CD4-positive, alpha-beta memory T cell (primary cell): Measurements from ENCODE around the gene FAM234A. TPM values are rescaled to one million over a fixed set of nuclear protein-coding genes. Genes with fewer than 3 reads are reported as not detected.

Source experiments
- CTCF ChIA-PET: fragments of 350-600 bp; sonication (Branson Sonifier 250); formaldehyde crosslinking; loops from one replicate; lab custom pipeline; 2021; ENCODE audit warnings: inconsistent platforms; ENCODE audit not compliant: partially characterized antibody; lab: Charles Lee
- POLR2A ChIA-PET: fragments of 350-600 bp; sonication (Branson Sonifier 250); formaldehyde crosslinking; loops from one replicate; lab custom pipeline; 2021; ENCODE audit not compliant: partially characterized antibody; lab: Charles Lee
- DNase-seq, 5 donors: peaks; one replicate each; pipeline versions ENCODE4 v3.0.0 to v3.0.0-alpha.2; 2020 to 2022; ENCODE audit warnings: mixed read lengths in 1 of 5
- H3K27ac ChIP-seq: one replicate; pipeline ENCODE4 v1.7.0; 2013; ENCODE audit warnings: low read depth, low read length
- H3K27me3 ChIP-seq: 2 replicates; pipeline ENCODE4 v1.7.0; 2013; ENCODE audit warnings: mild to moderate bottlenecking, low read length, moderate library complexity; ENCODE audit not compliant: insufficient read depth
- H3K36me3 ChIP-seq: 2 replicates; pipeline ENCODE4 v1.7.0; 2013; ENCODE audit warnings: mild to moderate bottlenecking, low read length, moderate library complexity; ENCODE audit not compliant: insufficient read depth
- H3K4me1 ChIP-seq: 2 replicates; pipeline ENCODE4 v1.7.0; 2013; ENCODE audit warnings: mild to moderate bottlenecking, low read length, moderate library complexity; ENCODE audit not compliant: insufficient read depth
- H3K4me3 ChIP-seq, 2 donors: one replicate each; pipeline ENCODE4 v1.7.0; 2013; ENCODE audit warnings: low read length in 2 of 2, mild to moderate bottlenecking in 1 of 2
- H3K9me3 ChIP-seq, 2 donors: one replicate each; pipeline ENCODE4 v1.7.0; 2013; ENCODE audit warnings: low read length in 2 of 2, control low read depth in 1 of 2; ENCODE audit not compliant: control insufficient read depth in 1 of 2
- H3K27ac Mint-ChIP-seq, 7 donors: one replicate each; pipeline ENCODE4 v1.8.0; 2020 to 2021; ENCODE audit warnings: mixed read lengths in 7 of 7, mild to moderate bottlenecking in 6 of 7, inconsistent platforms in 3 of 7, moderate library complexity in 3 of 7
- H3K27me3 Mint-ChIP-seq, 2 donors: one replicate each; pipeline ENCODE4 v1.8.0; 2020 to 2021; ENCODE audit warnings: mixed read lengths in 2 of 2
- H3K36me3 Mint-ChIP-seq, 2 donors: one replicate each; pipeline ENCODE4 v1.8.0; 2020 to 2021; ENCODE audit warnings: mixed read lengths in 2 of 2, inconsistent platforms in 1 of 2, mild to moderate bottlenecking in 1 of 2
- H3K4me1 Mint-ChIP-seq, 4 donors: one replicate each; pipeline ENCODE4 v1.8.0; 2020 to 2021; ENCODE audit warnings: mixed read lengths in 4 of 4, mild to moderate bottlenecking in 1 of 4
- H3K4me3 Mint-ChIP-seq, 8 donors: one replicate each; pipeline ENCODE4 v1.8.0; 2020 to 2021; ENCODE audit warnings: mixed read lengths in 8 of 8, mild to moderate bottlenecking in 7 of 8, moderate library complexity in 6 of 8, inconsistent platforms in 3 of 8
- H3K9me3 Mint-ChIP-seq, 8 donors: one replicate each; pipeline ENCODE4 v1.8.0; 2020 to 2021; ENCODE audit warnings: mixed read lengths in 8 of 8, mild to moderate bottlenecking in 5 of 8, inconsistent platforms in 3 of 8, moderate library complexity in 1 of 8
- intact Hi-C: fragments of 100-400 bp; cut with micrococcal nuclease; formaldehyde crosslinking; loops from one replicate; pipeline ENCODE4 v1.15.1; 2023
- polyA plus RNA-seq, 2 donors: library from polyadenylated mRNA; unstranded; fragments of 300-500 nt; fragmentation: Illumina TruSeq; gene quantifications; one replicate each; pipeline ENCODE4 v1.2.3, GENCODE V29; 2021
- total RNA-seq, 2 experiments: library from RNA; stranded (reverse); gene quantifications; one replicate each; pipeline ENCODE4 v1.2.3, GENCODE V29; 2021

FAM234A gene
- total and polyA plus RNA-seq, 4 experiments from 2014 or later, result 18.2 to 41.1 (median 34.9) TPM

DNA sequence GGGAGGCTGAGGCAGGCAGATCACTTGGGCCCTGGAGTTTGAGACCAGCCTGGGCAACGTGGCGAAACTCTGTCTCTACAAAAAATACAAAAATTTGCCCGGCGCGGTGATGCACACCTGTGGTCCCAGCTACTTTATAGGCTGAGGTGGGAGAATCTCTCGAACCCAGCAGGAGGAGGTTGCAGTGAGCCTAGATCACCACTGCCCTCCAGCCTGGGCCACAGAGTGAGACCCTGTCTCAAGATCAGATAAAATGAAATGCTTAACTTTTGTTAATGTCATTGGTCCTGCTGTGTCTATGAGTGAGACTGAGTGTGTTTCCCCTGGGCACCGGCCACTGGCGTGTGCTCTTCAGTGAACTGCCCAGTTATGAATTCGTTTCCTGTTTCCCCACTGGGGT lies 10.5 kb downstream of the FAM234A start:
- no peaks in the 10 kb centered on the region for H3K36me3 ChIP-seq
- H3K9me3 ChIP-seq, result no peaks in the 10 kb centered on the region
- H3K27ac ChIP-seq, result no peak overlapping the region
- Mint-ChIP-seq H3K4me1 (peaks cover 1 to 13% (median 7%) of the 10 kb centered on the region in 4 donors), H3K27me3 (no peaks in the 10 kb centered on the region), H3K27ac (peak overlapping the region in 2 of 7 donors; percentile 75), H3K9me3 (no peaks in the 10 kb centered on the region), H3K4me3 (no peak overlapping the region), H3K36me3 (peaks cover 0 to 1% of the 10 kb centered on the region in 2 donors)
- ChIA-PET POLR2A (no interaction called here), CTCF (interaction anchor here (0.6 to 1.0 kb wide), 2 partner anchors 127 to 160 kb away, joined by 3 to 4 read pairs; no protein-coding TSS in a partner anchor)
- H3K27me3 ChIP-seq, result no peaks in the 10 kb centered on the region
- no peak for DNase-seq
- H3K4me3 ChIP-seq, result no peak overlapping the region
- no peaks in the 10 kb centered on the region for H3K4me1 ChIP-seq
- intact Hi-C loops, result no loop called here

DNA sequence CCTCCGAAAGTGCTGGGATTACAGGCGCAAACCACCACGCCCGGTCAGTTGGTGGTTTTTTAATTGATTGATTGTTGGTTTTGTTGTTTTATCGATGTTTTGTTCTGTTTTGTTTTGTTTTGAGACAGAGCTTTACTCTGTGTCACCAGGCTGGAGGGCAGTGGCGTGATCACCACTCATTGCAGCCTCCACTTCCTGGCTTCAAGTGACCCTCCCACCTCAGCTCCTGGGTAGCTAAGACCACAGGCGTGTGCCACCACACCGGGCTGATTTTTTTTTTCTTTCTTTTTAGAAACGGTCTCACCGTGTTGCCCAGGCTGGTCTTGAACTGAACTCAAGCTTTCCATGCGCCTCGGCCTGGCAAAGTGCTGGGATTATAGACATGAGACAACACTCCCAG lies 12.4 kb downstream of the FAM234A start:
- no peak overlapping the region for H3K27ac ChIP-seq
- H3K4me3 ChIP-seq, result no peak overlapping the region
- no peaks in the 10 kb centered on the region for H3K9me3 ChIP-seq
- no peaks in the 10 kb centered on the region for H3K27me3 ChIP-seq
- DNase-seq, result no peak
- no peaks in the 10 kb centered on the region for H3K27me3 Mint-ChIP-seq
- H3K36me3 Mint-ChIP-seq, result peaks cover 6 to 7% of the 10 kb centered on the region in 2 donors
- intact Hi-C loops, result no loop called here
- ChIA-PET POLR2A (interaction anchor here (1.1 kb wide), 1 partner anchor 12 kb away, joined by 5 read pairs; the partner anchor contains the start of gene FAM234A), CTCF (no interaction called here)
- H3K36me3 ChIP-seq, result no peaks in the 10 kb centered on the region
- H3K4me1 ChIP-seq, result no peaks in the 10 kb centered on the region
- peaks cover 1 to 15% (median 5%) of the 10 kb centered on the region in 4 donors for H3K4me1 Mint-ChIP-seq
- no peak overlapping the region for H3K4me3 Mint-ChIP-seq
- H3K9me3 Mint-ChIP-seq, result no peaks in the 10 kb centered on the region
- no peak overlapping the region for H3K27ac Mint-ChIP-seq

DNA sequence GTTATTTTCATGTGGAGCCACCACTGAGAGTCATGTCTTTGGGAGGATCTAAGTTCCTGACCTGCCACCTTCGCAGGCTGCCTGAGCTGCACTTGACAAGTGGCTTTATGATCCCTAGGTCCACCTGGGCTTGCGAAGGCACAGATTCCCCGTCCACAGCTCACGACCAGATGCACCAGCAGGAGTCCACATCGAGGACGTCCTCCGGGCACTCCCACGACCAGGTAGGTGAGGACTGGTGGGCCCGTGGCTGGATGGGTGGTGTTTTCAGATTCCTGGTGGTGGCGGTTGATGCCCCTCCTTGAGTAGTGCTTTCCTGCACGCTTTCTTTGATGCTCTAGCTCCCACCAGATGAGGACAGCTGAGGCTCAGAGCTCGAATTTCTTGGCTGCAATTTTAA lies 14.8 kb downstream of the FAM234A start:
- DNase-seq, result no peak
- Histone ChIP-seq H3K27me3 (no peaks in the 10 kb centered on the region), H3K4me1 (peaks cover 22% of the 10 kb centered on the region), H3K4me3 (no peak overlapping the region), H3K36me3 (no peaks in the 10 kb centered on the region), H3K9me3 (no peaks in the 10 kb centered on the region), H3K27ac (no peak overlapping the region)
- CTCF ChIA-PET, result interaction anchor here (1.9 kb wide), 1 partner anchor 14 kb away, joined by 4 read pairs; no protein-coding TSS in a partner anchor
- H3K4me3 Mint-ChIP-seq, result no peak overlapping the region
- H3K4me1 Mint-ChIP-seq, result peaks cover 13 to 36% (median 21%) of the 10 kb centered on the region in 4 donors
- H3K27me3 Mint-ChIP-seq, result no peaks in the 10 kb centered on the region
- no peak overlapping the region for H3K27ac Mint-ChIP-seq
- peaks cover 7 to 11% of the 10 kb centered on the region in 2 donors for H3K36me3 Mint-ChIP-seq
- POLR2A ChIA-PET, result no interaction called here
- no peaks in the 10 kb centered on the region for H3K9me3 Mint-ChIP-seq
- intact Hi-C loops, result no loop called here

DNA sequence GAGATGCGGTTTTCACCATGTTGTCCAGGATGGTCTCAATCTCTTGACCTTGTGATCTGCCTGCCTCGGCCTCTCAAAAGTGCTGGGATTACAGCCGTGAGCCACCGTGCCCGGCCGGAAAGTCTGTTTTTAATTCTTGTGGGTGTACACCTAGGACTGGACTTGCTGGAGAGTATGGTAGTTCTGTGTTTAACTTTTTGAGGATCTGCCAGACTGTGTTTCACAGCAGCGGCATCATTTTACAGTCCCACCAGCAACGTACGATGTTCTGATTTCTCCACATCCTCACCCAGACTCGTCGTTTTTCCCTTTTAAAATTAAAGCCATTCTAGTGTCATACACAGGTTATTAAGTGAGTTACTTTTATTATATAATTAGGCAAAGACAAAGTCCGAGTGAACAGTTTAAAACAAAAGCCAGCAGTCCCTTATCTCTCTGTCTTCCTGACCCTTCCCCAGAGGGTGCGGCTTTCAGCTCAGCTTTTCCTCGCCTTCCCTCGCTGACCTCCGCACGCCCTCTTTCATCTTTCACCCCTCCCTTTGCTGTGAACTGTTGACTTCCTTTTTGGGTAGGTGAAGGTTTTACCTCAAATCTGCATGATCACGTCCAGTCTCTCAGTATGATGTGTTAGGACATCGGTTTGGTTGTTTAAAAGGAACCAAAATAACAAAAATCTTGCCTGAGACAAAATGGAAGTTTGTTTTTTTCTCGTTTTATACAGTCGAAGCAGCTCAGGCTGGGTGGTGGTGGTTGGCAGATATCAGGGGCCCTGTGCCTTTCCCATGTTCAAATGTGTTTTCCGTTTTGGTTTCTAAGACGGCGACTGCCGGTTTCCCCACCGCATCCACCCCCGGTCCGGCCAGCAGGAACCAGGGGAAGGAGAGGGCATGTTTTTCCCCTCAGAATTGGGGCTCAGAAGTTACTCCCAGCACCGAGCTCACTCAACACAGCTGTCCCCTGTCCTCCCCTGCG lies 18.0 kb downstream of the FAM234A start:
- H3K36me3 Mint-ChIP-seq, result peaks cover 14 to 23% of the 10 kb centered on the region in 2 donors
- POLR2A ChIA-PET, result interaction anchor here (0.7 to 2.4 kb wide), 6 partner anchors 10 to 118 kb away, joined by 3 to 21 read pairs (median 3); partner anchors contain the start of genes FAM234A, LUC7L and MRPL28
- H3K27me3 ChIP-seq, result no peaks in the 10 kb centered on the region

DNA sequence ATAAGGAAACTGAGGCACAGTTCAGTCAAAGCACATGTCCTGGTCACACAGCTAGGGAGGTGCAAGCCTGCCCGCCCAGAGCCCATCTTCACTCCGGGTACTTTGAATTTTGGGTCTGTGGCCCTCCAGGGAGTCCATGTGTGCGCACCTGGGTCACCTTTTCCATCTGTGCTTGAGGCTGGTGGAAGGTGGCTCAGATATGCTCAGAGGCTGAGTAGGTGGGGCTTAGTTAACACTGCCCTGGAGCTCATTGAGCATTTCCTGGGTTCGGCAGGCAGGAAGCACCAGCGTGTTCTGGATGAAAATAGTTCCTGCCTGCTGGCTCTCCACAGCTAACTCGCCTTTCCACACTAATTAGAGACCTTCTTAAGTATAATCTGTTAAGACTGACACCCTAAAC lies 19.2 kb downstream of the FAM234A start:
- Mint-ChIP-seq H3K36me3 (peaks cover 14 to 23% of the 10 kb centered on the region in 2 donors), H3K4me1 (peaks cover 19 to 39% (median 29%) of the 10 kb centered on the region in 4 donors), H3K27ac (peak overlapping the region; percentile 23 to 89 (median 53)), H3K27me3 (no peaks in the 10 kb centered on the region), H3K4me3 (peak overlapping the region; percentile 18 to 85 (median 48)), H3K9me3 (no peaks in the 10 kb centered on the region)
- intact Hi-C loops, result loop anchor here (2.0 kb wide), 1 partner anchor 19 kb away; the partner anchor contains the start of gene FAM234A
- DNase-seq, result peak in 1 of 5 donors; percentile 20
- ChIA-PET CTCF (interaction anchor here (1.2 to 3.5 kb wide), 4 partner anchors 19 to 96 kb away, joined by 3 to 18 read pairs (median 3); partner anchors contain the start of gene FAM234A), POLR2A (interaction anchor here (0.8 to 2.4 kb wide), 4 partner anchors 16 to 117 kb away, joined by 3 to 21 read pairs (median 3); partner anchors contain the start of genes FAM234A and MRPL28)
- no peaks in the 10 kb centered on the region for H3K36me3 ChIP-seq
- no peak overlapping the region for H3K4me3 ChIP-seq
- peaks cover 22% of the 10 kb centered on the region for H3K4me1 ChIP-seq
- no peak overlapping the region for H3K27ac ChIP-seq
- no peaks in the 10 kb centered on the region for H3K9me3 ChIP-seq
- no peaks in the 10 kb centered on the region for H3K27me3 ChIP-seq

More for the DNA sequence above, 18.0 kb downstream of the FAM234A start:
- H3K4me3 Mint-ChIP-seq, result peak overlapping the region; percentile 78 to 92 (median 83)
- CTCF ChIA-PET, result interaction anchor here (0.6 to 3.5 kb wide), 4 partner anchors 17 to 144 kb away, joined by 3 to 18 read pairs (median 3); partner anchors contain the start of gene FAM234A
- peak overlapping the region; percentile 51 for H3K27ac ChIP-seq
- peak overlapping the region; percentile 69 to 96 (median 94) for H3K27ac Mint-ChIP-seq
- no peaks in the 10 kb centered on the region for H3K9me3 ChIP-seq
- no peaks in the 10 kb centered on the region for H3K27me3 Mint-ChIP-seq
- H3K9me3 Mint-ChIP-seq, result no peaks in the 10 kb centered on the region
- H3K36me3 ChIP-seq, result no peaks in the 10 kb centered on the region
- intact Hi-C loops, result loop anchor here (2.0 kb wide), 1 partner anchor 18 kb away; the partner anchor contains the start of gene FAM234A
- H3K4me1 ChIP-seq, result peaks cover 22% of the 10 kb centered on the region
- peak overlapping the region; percentile 44 to 61 for H3K4me3 ChIP-seq
- peaks cover 19 to 43% (median 29%) of the 10 kb centered on the region in 4 donors for H3K4me1 Mint-ChIP-seq
- peak; percentile 31 to 42 (median 34) for DNase-seq

DNA sequence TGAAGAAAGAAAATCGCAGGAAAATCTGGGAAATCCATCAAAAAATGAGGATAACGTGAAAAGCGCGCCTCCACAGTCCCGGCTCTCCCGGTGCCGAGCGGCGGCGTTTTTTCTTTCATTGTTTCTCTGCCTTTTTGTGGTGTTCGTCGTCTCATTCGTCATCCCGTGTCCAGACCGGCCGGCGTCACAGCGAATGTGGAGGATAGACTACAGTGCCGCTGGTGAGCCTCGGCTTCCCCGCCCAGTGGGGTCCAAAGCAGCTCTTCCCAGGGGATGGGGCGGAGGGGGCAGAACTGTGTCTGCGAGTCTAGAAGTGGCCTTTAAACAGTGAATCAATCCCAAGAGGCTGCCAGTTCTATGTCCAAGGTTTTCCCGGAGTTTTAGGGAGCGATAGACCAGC lies 19.8 kb downstream of the FAM234A start:
- peaks cover 22% of the 10 kb centered on the region for H3K4me1 ChIP-seq
- no peak overlapping the region for H3K27ac ChIP-seq
- Mint-ChIP-seq H3K9me3 (no peaks in the 10 kb centered on the region), H3K36me3 (peaks cover 21 to 29% of the 10 kb centered on the region in 2 donors), H3K27me3 (no peaks in the 10 kb centered on the region), H3K27ac (peak overlapping the region in 2 of 7 donors; percentile 35 to 44), H3K4me3 (peak overlapping the region in 4 of 8 donors; percentile 10 to 59 (median 46)), H3K4me1 (peaks cover 19 to 41% (median 29%) of the 10 kb centered on the region in 4 donors)
- H3K36me3 ChIP-seq, result no peaks in the 10 kb centered on the region
- DNase-seq, result no peak
- no peaks in the 10 kb centered on the region for H3K27me3 ChIP-seq
- CTCF ChIA-PET, result interaction anchor here (1.4 to 3.5 kb wide), 3 partner anchors 19 to 68 kb away, joined by 3 to 18 read pairs (median 3); partner anchors contain the start of gene FAM234A
- intact Hi-C loops, result no loop called here
- POLR2A ChIA-PET, result interaction anchor here (0.8 to 2.4 kb wide), 3 partner anchors 17 to 27 kb away, joined by 3 to 21 read pairs (median 3); partner anchors contain the start of gene FAM234A
- no peaks in the 10 kb centered on the region for H3K9me3 ChIP-seq
- no peak overlapping the region for H3K4me3 ChIP-seq
